Endothelial cell of umbilical vein (primary cell): ENCODE data around the gene SLC12A1. TPM values are rescaled to one million over a fixed set of nuclear protein-coding genes. Genes with fewer than 3 reads are reported as not detected.

Experiments
- BruUV-seq: library from RNA; stranded (reverse); fragments of 400-500 nt; replicated peaks from 2 replicates; lab custom pipeline; 2021; lab: Mats Ljungman, UMichigan
- CTCF ChIA-PET: fragments of 300-600, 350-600 bp; sonication (Branson Sonifier 250); formaldehyde crosslinking; loops from one replicate; lab custom pipeline; 2021; ENCODE audit warnings: antibody characterized with exemption, inconsistent platforms; lab: Charles Lee
- POLR2A ChIA-PET: fragments of 300-600, 350-600 bp; sonication (Branson Sonifier 250); formaldehyde crosslinking; loops from one replicate; lab custom pipeline; 2021; ENCODE audit warnings: antibody characterized with exemption, inconsistent platforms; lab: Charles Lee
- DNase-seq: peaks from one replicate; pipeline ENCODE4 v3.0.0-alpha.2; 2011; ENCODE audit warnings: low read depth, low spot score
- FAIRE-seq: peaks from 2 replicates; lab custom pipeline; 2011; peaks lifted over from hg19 to GRCh38; lab: Jason Lieb, UNC
- H2AFZ ChIP-seq: 2 replicates; pipeline ENCODE4 v1.6.0; 2012; ENCODE audit warnings: low read depth, low read length, control low read depth, inconsistent platforms
- H3K27ac ChIP-seq: 2 replicates; pipeline ENCODE4 v1.5.1; 2011; ENCODE audit warnings: low read depth, mild to moderate bottlenecking, control low read depth, low read length, moderate library complexity; ENCODE audit not compliant: insufficient read depth
- H3K27me3 ChIP-seq, 2 experiments: 2 replicates each; pipeline versions ENCODE4 v1.6.0 to v1.6.1; 2011; ENCODE audit warnings: low read length in 2 of 2, mixed read lengths in 1 of 2; ENCODE audit not compliant: control insufficient read depth in 2 of 2, insufficient read depth in 2 of 2
- H3K36me3 ChIP-seq, 2 experiments: 2 replicates in 1 of 2; 3 replicates in 1 of 2; pipeline ENCODE4 v1.5.1; 2011; ENCODE audit warnings: low read length in 2 of 2, mild to moderate bottlenecking in 1 of 2, moderate library complexity in 1 of 2; ENCODE audit not compliant: control insufficient read depth in 2 of 2, insufficient read depth in 2 of 2; ENCODE audit errors: extremely low read depth in 1 of 2
- H3K4me1 ChIP-seq: 3 replicates; pipeline ENCODE4 v1.5.1; 2011; ENCODE audit warnings: mild to moderate bottlenecking, low read length; ENCODE audit not compliant: control insufficient read depth, insufficient read depth; ENCODE audit errors: extremely low read depth
- H3K4me2 ChIP-seq: 2 replicates; pipeline ENCODE4 v1.6.1; 2011; ENCODE audit warnings: low read length, control low read depth, mixed read lengths; ENCODE audit not compliant: insufficient read depth
- H3K4me3 ChIP-seq, 3 experiments: fragments of 200-600 bp in 1 of 3; sonication (generic), shearing (Covaris generic) in 1 of 3; replicated peaks in 1 of 3; 2 replicates each; pipeline ENCODE4 v1.5.1; 2011 to 2016; ENCODE audit warnings: control low read depth in 3 of 3, low read length in 3 of 3, mild to moderate bottlenecking in 2 of 3, inconsistent platforms in 1 of 3, low read depth in 1 of 3, moderate library complexity in 1 of 3; ENCODE audit not compliant: insufficient read depth in 1 of 3
- H3K79me2 ChIP-seq: 2 replicates; pipeline ENCODE4 v1.6.0; 2012; ENCODE audit warnings: low read length, inconsistent platforms; ENCODE audit not compliant: control insufficient read depth, insufficient read depth
- H3K9ac ChIP-seq: replicated peaks from 2 replicates; pipeline ENCODE3; 2011; ENCODE audit warnings: low read length, control low read depth; ENCODE audit not compliant: insufficient read depth; ENCODE audit errors: extremely low read depth
- H3K9me1 ChIP-seq: replicated peaks from 3 replicates; pipeline ENCODE4 v1.6.0; 2011; ENCODE audit warnings: mild to moderate bottlenecking, low read length; ENCODE audit not compliant: control insufficient read depth, insufficient read depth; ENCODE audit errors: extremely low read depth
- H3K9me3 ChIP-seq: replicated peaks from 2 replicates; pipeline ENCODE4 v1.5.1; 2012; ENCODE audit warnings: low read length, inconsistent platforms; ENCODE audit not compliant: control insufficient read depth, insufficient read depth
- H4K20me1 ChIP-seq: replicated peaks from 2 replicates; pipeline ENCODE3; 2011; ENCODE audit warnings: mild to moderate bottlenecking, low read length; ENCODE audit not compliant: control insufficient read depth, insufficient read depth; ENCODE audit errors: extremely low read depth
- CTCF ChIP-seq, 2 donors: IDR thresholded peaks; 1 replicate in 1 of 2; 2 replicates in 1 of 2; pipeline ENCODE4 v1.5.1; 2011; ENCODE audit warnings: low read length in 2 of 2, mild to moderate bottlenecking in 2 of 2, moderate library complexity in 2 of 2, control low read depth in 1 of 2, inconsistent platforms in 1 of 2, low read depth in 1 of 2; ENCODE audit not compliant: insufficient read depth in 1 of 2; ENCODE audit errors: extremely low read depth in 1 of 2
- EZH2 ChIP-seq: IDR thresholded peaks from 2 replicates; pipeline ENCODE4 v1.6.1; 2012; ENCODE audit warnings: borderline replicate concordance, low read depth, mild to moderate bottlenecking, moderate library complexity, low read length, inconsistent platforms; ENCODE audit not compliant: severe bottlenecking
- FOS ChIP-seq: IDR thresholded peaks from 2 replicates; pipeline ENCODE4 v1.6.1; 2011; ENCODE audit warnings: mild to moderate bottlenecking, low read length, moderate library complexity, borderline replicate concordance; ENCODE audit not compliant: insufficient read depth
- GATA2 ChIP-seq: IDR thresholded peaks from 2 replicates; pipeline ENCODE4 v1.7.0; 2011; ENCODE audit warnings: low read depth, mild to moderate bottlenecking, moderate library complexity, mixed read lengths, low read length; ENCODE audit not compliant: insufficient read length, insufficient read depth
- JUN ChIP-seq: IDR thresholded peaks from 2 replicates; pipeline ENCODE4 v1.6.1; 2011; ENCODE audit warnings: borderline replicate concordance, low read depth; ENCODE audit not compliant: insufficient read length, insufficient read depth
- MAX ChIP-seq: IDR thresholded peaks from 2 replicates; pipeline ENCODE4 v1.6.1; 2011; ENCODE audit not compliant: insufficient read depth, insufficient read length
- MYC ChIP-seq: IDR thresholded peaks from one replicate; pipeline ENCODE4 v1.6.1; 2011; ENCODE audit warnings: mild to moderate bottlenecking, low read depth, low read length
- POLR2A ChIP-seq: IDR thresholded peaks from 2 replicates; pipeline ENCODE4 v1.6.1; 2012; ENCODE audit warnings: low read depth, mild to moderate bottlenecking, control low read depth, low read length
- POLR2AphosphoS5 ChIP-seq: IDR thresholded peaks from 2 replicates; pipeline ENCODE4 v1.6.1; 2012; ENCODE audit warnings: low read depth, mild to moderate bottlenecking, control low read depth, low read length, moderate library complexity; ENCODE audit not compliant: insufficient read depth
- dilution Hi-C: fragments of 300-500 bp; cut with MboI; formaldehyde crosslinking; loops from one replicate; pipeline ENCODE4 v1.15.0; 2019; ENCODE audit warnings: low sequenced_read_pairs; ENCODE audit not compliant: extremely low pct_ligation_motif_present
- intact Hi-C: fragments of 100-400 bp; cut with micrococcal nuclease; formaldehyde crosslinking; loops from one replicate; pipeline ENCODE4 v1.10.0; 2022
- polyA plus RNA-seq, 4 experiments: library from polyadenylated mRNA; depleted of rRNA in 3 of 4; stranded (reverse) in 3 of 4; unstranded in 1 of 4; fragments of >200 nt; gene quantifications; 2 replicates each; pipeline versions ENCODE4 v1.2.1 to v1.2.3, GENCODE V29; 2011 to 2012; ENCODE audit warnings: missing spikeins in 1 of 4
- total RNA-seq: library from RNA; stranded (reverse); gene quantifications from 2 replicates; pipeline ENCODE4 v1.2.3, GENCODE V29; 2021

SLC12A1 gene
- total and polyA plus RNA-seq, 2 donors (not counting 3 experiments of a cell fraction or from before 2014, with no cell fraction given) = not detected

- Histone ChIP-seq H3K27me3 (peaks cover 10 to 21% of the 10 kb centered on the region in 2 experiments), H3K4me1 (no peaks in the 10 kb centered on the region), H3K79me2 (no peaks in the 10 kb centered on the region), H3K4me3 (no peak overlapping the region), H3K27ac (no peak overlapping the region), H3K9ac (no peak overlapping the region), H3K9me3 (no peaks in the 10 kb centered on the region), H2AFZ (no peak overlapping the region), H3K4me2 (no peak overlapping the region), H3K9me1 (no peaks in the 10 kb centered on the region), H4K20me1 (no peaks in the 10 kb centered on the region), H3K36me3 (no peaks in the 10 kb centered on the region)
- POLR2A ChIA-PET = no interaction called here
- DNase-seq (no peak), FAIRE-seq (no peak)
- no peak for TF ChIP-seq MYC
- no peak for TF ChIP-seq GATA2
- TF ChIP-seq FOS = no peak
- no peak for TF ChIP-seq EZH2
- TF ChIP-seq MAX = no peak
- TF ChIP-seq JUN = no peak
- TF ChIP-seq POLR2AphosphoS5 = no peak
- TF ChIP-seq POLR2A = no peak
- no peak for TF ChIP-seq CTCF (IDR thresholded peaks at IDR 0.05; ENCODE audit: extremely low read depth in 1 of 2, insufficient read depth in 1 of 2, low read depth in 1 of 2, low read length in 2 of 2)
- dilution Hi-C loops (no loop called here), intact Hi-C loops (loop anchor here (10.0 kb wide), 1 partner anchor 565 kb away; the partner anchor contains the start of gene SEMA6D)
- CTCF ChIA-PET = no interaction called here
- no TSS peak for BruUV-seq
Measured at GRCh38 chr15:48279608-48280007, 73.5 kb downstream of the SLC12A1 start.
